HEK293T (cell line): Measurements from ENCODE around the gene WNK2.

Source experiments
- CTCF ChIA-PET: fragments of 350-600 bp; formaldehyde crosslinking; extraction: SDS; loops from one replicate; lab custom pipeline; 2021; ENCODE audit warnings: antibody characterized with exemption, inconsistent platforms; lab: Yijun Ruan, JAX
- POLR2A ChIA-PET: fragments of 350-600 bp; formaldehyde crosslinking; extraction: SDS; loops from one replicate; lab custom pipeline; 2020; ENCODE audit warnings: antibody characterized with exemption, inconsistent platforms; lab: Yijun Ruan, JAX
- DNase-seq: peaks from one replicate; pipeline ENCODE4 v3.0.0; 2012; ENCODE audit warnings: mixed read lengths; ENCODE audit errors: extremely low spot score
- ARNT ChIP-seq: fragments of 450-650 bp; IDR thresholded peaks from 2 replicates; pipeline ENCODE4 v1.6.1; 2017; ENCODE audit warnings: mild to moderate bottlenecking
- BHLHE40 ChIP-seq: fragments of 450-650 bp; IDR thresholded peaks from 2 replicates; pipeline ENCODE4 v1.6.1; 2016; ENCODE audit warnings: mild to moderate bottlenecking, moderate library complexity, borderline replicate concordance
- CTBP1 ChIP-seq: fragments of 450-650 bp; IDR thresholded peaks from 2 replicates; pipeline ENCODE4 v1.6.1; 2016; ENCODE audit warnings: borderline replicate concordance
- ELF4 ChIP-seq: fragments of 450-650 bp; IDR thresholded peaks from 2 replicates; pipeline ENCODE4 v1.6.1; 2017; ENCODE audit warnings: antibody characterized with exemption
- FOXA1 ChIP-seq: fragments of 450-650 bp; IDR thresholded peaks from 2 replicates; pipeline ENCODE4 v1.6.1; 2016; ENCODE audit warnings: mild to moderate bottlenecking
- FOXK2 ChIP-seq: fragments of 450-650 bp; IDR thresholded peaks from 2 replicates; pipeline ENCODE4 v1.6.1; 2016; ENCODE audit warnings: mild to moderate bottlenecking
- FOXM1 ChIP-seq: fragments of 450-650 bp; IDR thresholded peaks from 2 replicates; pipeline ENCODE4 v1.6.1; 2017; ENCODE audit warnings: mild to moderate bottlenecking, borderline replicate concordance
- HDGF ChIP-seq: fragments of 450-650 bp; IDR thresholded peaks from 2 replicates; pipeline ENCODE4 v1.6.1; 2017; ENCODE audit warnings: antibody characterized with exemption, borderline replicate concordance
- L3MBTL2 ChIP-seq: fragments of 450-650 bp; conservative IDR thresholded peaks from 2 replicates; pipeline ENCODE4 v1.6.1; 2016; ENCODE audit warnings: mild to moderate bottlenecking
- LEF1 ChIP-seq: fragments of 450-650 bp; IDR thresholded peaks from 2 replicates; pipeline ENCODE4 v1.6.1; 2017; ENCODE audit warnings: mild to moderate bottlenecking, borderline replicate concordance
- NFRKB ChIP-seq: fragments of 450-650 bp; IDR thresholded peaks from 2 replicates; pipeline ENCODE4 v1.6.1; 2016; ENCODE audit warnings: mild to moderate bottlenecking, moderate library complexity
- SP1 ChIP-seq: fragments of 450-650 bp; IDR thresholded peaks from 2 replicates; pipeline ENCODE4 v1.6.1; 2017
- SUZ12 ChIP-seq: fragments of 450-650 bp; IDR thresholded peaks from 2 replicates; pipeline ENCODE4 v1.6.1; 2016; ENCODE audit warnings: mild to moderate bottlenecking
- TARDBP ChIP-seq: fragments of 450-650 bp; IDR thresholded peaks from 2 replicates; pipeline ENCODE4 v1.6.1; 2016
- ZNF384 ChIP-seq: fragments of 450-650 bp; IDR thresholded peaks from 2 replicates; pipeline ENCODE4 v1.6.1; 2016
- TF ChIP-seq, protein P1 (sequence below): fragments of 450-650 bp; IDR thresholded peaks from 2 replicates; pipeline ENCODE4 v1.6.1; 2016

Gene WNK2

DNA sequence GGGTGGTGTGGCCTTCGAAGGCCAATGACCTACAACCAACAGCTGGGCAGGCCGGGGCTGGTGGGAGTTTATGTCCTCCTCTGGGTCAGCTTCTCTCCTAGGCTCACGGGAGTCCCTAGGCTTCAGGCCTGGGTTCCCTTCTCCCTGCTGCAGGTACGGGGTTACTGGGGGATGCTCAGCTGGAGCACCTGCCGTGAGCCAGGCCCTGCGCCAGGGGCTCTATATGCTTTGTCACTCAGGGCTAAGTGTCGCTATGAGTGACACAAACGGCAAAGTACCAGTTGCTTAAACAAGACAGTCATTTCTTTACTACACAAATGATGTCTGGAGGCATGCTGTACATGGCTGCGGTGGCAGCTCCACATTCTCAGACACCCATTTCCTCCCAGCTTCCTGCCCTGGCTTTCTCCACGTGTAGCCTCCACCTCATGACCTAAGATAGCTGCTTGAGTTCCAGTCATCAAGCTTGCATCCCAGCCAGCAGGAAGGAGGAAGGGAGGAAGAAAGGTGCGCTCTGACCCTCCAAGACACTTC, 27.4 kb upstream of the WNK2 start:
- no peak for DNase-seq
- ChIA-PET CTCF (interaction anchor here (1.1 to 1.2 kb wide), 2 partner anchors 149 to 410 kb away, joined by 3 read pairs; no protein-coding TSS in a partner anchor), POLR2A (interaction anchor here (1.7 kb wide), 1 partner anchor 22 kb away, joined by 3 read pairs; no protein-coding TSS in a partner anchor)
- no peak for TF ChIP-seq FOXA1
- no peak for TF ChIP-seq NFRKB
- no peak for TF ChIP-seq TARDBP
- TF ChIP-seq SUZ12: no peak
- TF ChIP-seq ARNT: no peak
- no peak for TF ChIP-seq FOXM1
- no peak for TF ChIP-seq BHLHE40
- TF ChIP-seq HDGF: no peak

- ChIA-PET CTCF (interaction anchor here (0.5 to 0.8 kb wide), 2 partner anchors 27 to 231 kb away, joined by 3 to 4 read pairs; no protein-coding TSS in a partner anchor), POLR2A (no interaction called here)
- DNase-seq: peak; percentile 91
- no peak for TF ChIP-seq SUZ12
- TF ChIP-seq NFRKB: no peak
- no peak for TF ChIP-seq HDGF
- TF ChIP-seq FOXK2: no peak
- no peak for TF ChIP-seq BHLHE40
- no peak for TF ChIP-seq FOXA1
- TF ChIP-seq, protein P1, sequence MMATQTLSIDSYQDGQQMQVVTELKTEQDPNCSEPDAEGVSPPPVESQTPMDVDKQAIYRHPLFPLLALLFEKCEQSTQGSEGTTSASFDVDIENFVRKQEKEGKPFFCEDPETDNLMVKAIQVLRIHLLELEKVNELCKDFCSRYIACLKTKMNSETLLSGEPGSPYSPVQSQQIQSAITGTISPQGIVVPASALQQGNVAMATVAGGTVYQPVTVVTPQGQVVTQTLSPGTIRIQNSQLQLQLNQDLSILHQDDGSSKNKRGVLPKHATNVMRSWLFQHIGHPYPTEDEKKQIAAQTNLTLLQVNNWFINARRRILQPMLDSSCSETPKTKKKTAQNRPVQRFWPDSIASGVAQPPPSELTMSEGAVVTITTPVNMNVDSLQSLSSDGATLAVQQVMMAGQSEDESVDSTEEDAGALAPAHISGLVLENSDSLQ: peak; percentile 74
- no peak for TF ChIP-seq ARNT
- no peak for TF ChIP-seq ELF4
- TF ChIP-seq L3MBTL2: peak; percentile 55
- TF ChIP-seq SP1: no peak
- TF ChIP-seq ZNF384: no peak
These were observed 24.1 kb upstream of the WNK2 start for GRCh38 chr9:93159601-93160471.

GRCh38 chr9:93161786-93162562, 22.0 kb upstream of the WNK2 start:
- ChIA-PET CTCF (interaction anchor here (0.6 kb wide), 1 partner anchor 154 kb away, joined by 4 read pairs; no protein-coding TSS in a partner anchor), POLR2A (no interaction called here)
- DNase-seq: no peak
- TF ChIP-seq ARNT (no peak), SP1 (no peak), BHLHE40 (no peak), CTBP1 (no peak), FOXK2 (no peak), ELF4 (no peak), LEF1 (no peak), L3MBTL2 (no peak), FOXA1 (no peak), HDGF (no peak), NFRKB (no peak), FOXM1 (no peak), SUZ12 (no peak), TARDBP (no peak), ZNF384 (no peak)
- TF ChIP-seq, protein P1: no peak

DNA sequence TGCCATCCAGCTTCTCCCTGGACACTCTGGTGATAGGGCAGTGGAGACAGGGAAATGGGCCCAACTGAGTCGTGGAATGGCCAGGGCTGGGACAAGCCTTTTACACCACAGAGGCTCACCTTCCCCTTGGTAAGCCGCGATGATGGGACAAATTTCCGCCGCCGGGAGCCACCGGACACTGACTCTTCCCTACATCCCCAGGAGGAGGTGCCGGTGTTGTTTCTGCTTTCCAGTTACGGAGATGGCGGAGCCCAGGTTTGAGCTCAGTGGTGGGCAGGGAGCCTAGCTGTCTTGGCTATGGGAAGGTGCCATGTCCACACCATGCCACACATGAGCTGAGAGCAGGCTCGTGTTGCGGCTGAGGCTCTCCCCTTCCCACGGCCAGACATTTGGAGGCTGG, 19.9 kb upstream of the WNK2 start:
- CTCF ChIA-PET: interaction anchor here (2.7 kb wide), 1 partner anchor 10 kb away, joined by 9 read pairs; no protein-coding TSS in a partner anchor
- TF ChIP-seq LEF1: no peak
- TF ChIP-seq TARDBP: no peak
- TF ChIP-seq FOXA1: no peak
- POLR2A ChIA-PET: no interaction called here
- no peak for DNase-seq

DNA sequence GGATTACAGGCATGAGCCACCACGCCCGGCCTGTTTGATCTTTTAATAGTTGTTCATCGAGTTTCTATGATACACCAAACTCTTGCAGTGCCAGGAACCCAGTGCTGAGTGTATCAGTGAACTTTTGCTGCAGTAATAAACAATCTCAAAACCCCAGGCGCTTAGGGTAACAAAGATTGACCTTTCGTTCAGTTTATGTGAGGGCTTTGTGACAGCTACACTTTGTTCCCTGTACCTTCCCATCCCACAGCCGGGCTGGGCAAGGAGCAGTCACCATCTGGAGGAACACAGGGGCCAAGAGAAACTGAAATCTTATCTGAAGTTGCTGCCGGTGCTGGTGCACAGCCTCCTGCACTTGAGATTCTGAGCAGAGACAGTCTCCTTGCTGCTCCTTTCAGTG, 17.2 kb upstream of the WNK2 start:
- POLR2A ChIA-PET: no interaction called here
- DNase-seq: no peak
- TF ChIP-seq L3MBTL2 (no peak), TARDBP (no peak), NFRKB (no peak), FOXK2 (no peak), HDGF (no peak), SP1 (no peak), SUZ12 (no peak), FOXA1 (no peak), ELF4 (no peak), ZNF384 (no peak)
- TF ChIP-seq, protein P1: no peak
- CTCF ChIA-PET: no interaction called here
